Measurements from ENCODE around the gene CERS3.
A peak's percentile ranks its signal among the peaks of the same experiment; 100 is the strongest.
"Not testable (repeated sequence)": the region's sequence is repeated elsewhere in the genome, so short reads cannot be mapped to it uniquely, and the experiment has no call there.

Gene CERS3

DNA sequence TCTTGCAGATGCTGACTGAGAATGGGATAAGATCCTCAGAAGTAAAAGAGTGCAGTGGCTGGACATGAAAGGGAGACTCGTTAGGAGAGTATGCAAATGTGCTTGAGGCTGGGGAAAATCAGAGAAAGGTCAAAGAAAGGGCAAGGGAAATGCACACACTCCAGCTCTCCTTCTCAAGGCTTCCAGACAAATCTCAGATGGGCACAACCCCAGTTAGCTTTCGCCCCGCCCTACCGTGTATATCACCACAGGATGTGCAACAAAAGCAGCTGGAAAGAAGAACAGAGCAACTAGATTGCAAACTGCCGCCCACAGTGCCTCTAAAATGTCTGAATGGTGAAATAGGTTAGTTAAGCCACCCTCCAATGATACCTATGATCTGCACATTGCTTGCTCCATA lies 63.9 kb downstream of the CERS3 start:
- no peak for DNase-seq (ENCODE audit: low read depth)

DNA sequence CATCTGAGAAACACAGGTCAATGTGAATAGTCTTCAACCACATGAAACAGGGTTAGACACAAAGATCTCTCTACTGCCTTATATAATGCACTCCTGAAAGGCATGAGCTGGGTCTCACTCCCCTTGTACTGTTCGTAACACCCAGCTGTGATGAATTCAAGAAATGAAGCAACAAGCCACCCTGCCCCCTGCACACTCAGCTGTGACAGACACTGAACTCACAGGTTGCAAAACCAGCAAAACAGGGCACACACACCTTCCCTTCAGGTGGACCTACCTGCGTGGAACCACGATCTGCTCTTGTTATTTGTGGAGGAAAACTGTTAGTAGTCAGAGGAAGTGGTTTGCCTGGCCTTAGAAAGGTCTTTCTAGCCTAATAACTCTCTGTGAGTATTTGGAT lies 64.5 kb downstream of the CERS3 start:
- DNase-seq (ENCODE audit: low read depth): no peak

DNA sequence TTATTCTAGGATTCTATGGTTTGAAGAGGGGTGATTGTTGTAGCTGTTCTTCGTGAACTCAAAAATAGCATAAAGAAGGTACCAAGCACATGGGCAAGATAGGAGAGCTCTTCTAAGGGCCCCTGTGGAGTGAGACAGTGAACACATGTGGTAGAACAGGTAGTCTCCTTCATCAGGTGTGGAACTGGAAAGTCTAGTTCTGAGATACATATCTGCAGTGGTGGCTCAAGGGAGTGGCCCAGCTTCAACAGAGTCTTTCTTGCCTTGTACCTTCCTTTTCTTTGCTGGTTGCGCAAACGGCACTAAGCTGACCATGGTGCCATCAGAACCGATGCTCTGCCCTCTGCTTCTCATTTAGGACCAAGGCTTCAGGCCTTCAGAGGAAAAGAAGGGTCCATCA lies 65.2 kb downstream of the CERS3 start:
- DNase-seq (ENCODE audit: low read depth): no peak

DNA sequence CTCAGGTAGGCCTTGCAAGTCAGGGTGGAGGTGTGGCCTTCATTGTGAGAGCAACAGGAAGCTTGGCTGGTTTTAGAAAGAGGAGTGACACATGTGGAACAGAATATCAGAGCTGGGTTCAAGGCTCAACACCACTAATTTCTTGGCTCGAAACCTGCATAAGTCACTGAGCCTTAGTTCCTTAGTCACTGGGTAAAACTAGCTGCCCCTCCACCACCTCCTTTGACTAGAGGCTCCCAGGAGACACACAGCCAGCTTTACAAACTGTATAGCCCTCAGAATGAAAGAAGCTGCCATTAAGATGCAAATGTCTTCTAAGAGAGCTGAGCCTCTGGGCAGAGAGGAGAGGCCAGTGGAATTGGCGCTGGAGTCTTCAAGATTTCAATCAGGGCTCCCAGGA lies 67.7 kb downstream of the CERS3 start:
- DNase-seq (ENCODE audit: low read depth): no peak

DNA sequence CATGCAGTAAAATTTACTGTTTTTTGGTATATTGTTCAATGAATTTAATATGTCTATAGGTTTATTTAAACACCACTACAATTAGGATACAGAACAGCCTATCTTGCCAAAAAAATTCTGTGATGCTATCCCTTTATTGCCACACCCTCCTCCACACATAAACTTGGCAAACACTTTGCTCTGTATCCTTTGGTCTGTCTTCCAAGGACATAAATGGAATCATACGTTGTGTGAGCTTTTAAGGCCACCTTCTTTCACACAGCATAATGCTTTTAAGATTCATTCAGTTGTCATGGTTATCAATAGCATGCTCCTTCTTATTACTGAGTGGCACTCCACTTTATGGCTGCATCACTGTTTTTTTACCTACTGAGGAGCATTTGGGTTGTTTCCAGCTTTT lies 71.5 kb downstream of the CERS3 start:
- peak; percentile 10 for DNase-seq (ENCODE audit: low read depth)

DNA sequence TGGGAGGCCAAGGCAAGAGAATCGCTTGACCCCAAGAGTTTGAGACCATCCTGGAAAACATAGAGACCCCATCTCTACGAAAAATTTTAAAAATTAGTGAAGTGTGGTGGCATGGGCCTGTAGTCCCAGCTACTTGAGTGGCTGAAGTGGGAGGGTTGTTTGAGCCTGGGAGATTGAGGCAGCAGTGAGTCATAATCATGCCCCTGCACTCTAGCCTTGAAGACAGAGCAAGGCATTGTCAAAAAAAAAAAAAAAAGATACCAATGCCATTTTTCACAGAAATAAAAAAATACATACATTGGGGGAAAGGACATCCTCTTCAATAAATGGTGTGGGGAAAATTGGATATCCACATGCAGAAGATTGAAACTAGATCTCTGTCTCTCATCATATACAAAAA lies 74.6 kb downstream of the CERS3 start:
- DNase-seq (ENCODE audit: low read depth): no peak

DNA sequence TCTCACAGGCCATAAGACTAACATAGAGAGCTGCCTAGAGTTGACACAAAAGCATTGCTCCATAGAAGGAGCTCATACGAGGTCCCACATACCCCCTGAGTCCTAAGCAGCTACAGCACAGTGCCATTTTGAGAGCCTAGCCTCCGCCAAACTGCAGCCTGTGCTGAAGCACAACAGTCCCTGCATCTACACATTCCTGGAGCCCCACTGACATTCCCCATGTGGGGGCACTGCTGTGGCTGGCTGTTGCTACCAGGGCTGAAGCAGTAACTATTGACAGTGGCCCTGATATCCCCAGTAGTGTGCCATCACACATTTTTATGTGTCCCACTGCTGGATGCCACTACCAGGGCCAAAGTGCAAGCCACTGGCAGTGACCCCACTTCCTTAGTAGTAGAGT lies 80.3 kb downstream of the CERS3 start:
- DNase-seq (ENCODE audit: low read depth): no peak

DNA sequence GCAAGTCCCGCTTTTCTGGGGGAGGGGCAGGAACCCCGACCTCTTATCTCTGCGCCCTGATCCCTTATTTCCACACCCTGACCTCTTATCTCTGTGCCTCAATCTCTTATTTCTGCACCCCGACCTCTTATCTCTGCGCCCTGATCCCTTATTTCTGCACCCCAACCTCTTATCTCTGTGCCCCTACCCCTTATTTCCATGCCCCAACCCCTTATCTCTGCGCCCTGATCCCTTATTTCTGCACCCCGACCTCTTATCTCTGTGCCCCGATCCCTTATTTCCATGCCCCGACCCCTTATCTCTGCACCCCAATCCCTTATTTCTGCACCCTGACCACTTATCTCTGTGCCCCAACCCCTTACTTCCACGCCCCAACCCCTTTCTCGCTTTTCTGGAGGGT lies 87.7 kb downstream of the CERS3 start:
- DNase-seq (ENCODE audit: low read depth): not testable (repeated sequence)

DNA sequence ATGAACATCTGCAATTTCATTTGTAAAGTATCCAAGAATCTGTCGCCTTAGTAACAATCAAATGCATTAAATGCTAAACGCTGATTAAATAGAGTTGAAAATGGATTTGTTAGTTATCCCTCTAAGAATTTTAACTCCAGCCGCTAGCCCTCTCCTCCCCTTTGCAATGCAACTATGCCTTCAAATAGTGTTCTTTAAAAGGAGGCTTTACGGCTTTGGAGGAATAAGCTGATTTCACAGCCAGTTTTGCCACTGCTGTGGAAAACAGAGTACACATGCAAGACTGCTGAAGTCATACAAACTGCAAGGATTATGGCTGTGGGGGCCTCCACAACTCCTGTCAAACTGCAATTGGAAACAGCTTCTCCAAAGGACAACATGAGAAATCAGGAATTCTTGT lies 89.2 kb downstream of the CERS3 start:
- DNase-seq (ENCODE audit: low read depth): no peak

DNA sequence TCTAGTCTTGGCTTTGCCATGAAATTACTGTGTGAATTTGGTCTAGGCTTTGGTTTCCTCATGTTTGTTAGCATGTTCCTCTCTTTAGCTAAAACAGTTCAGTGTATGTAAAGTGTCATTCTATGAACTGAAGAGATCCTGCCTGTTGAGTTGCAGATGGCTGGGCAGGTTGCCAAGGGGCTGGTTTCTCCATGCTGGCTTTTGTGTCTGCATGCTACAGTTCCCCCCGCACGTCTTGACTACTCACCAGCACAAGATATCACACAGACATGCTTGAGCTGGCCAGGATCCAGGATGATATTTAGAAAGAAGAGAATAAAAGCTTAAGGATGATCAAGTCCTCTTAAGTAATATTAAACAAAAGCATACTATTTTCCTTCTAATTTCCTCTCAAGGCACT lies 90.2 kb downstream of the CERS3 start:
- no peak for DNase-seq (ENCODE audit: low read depth)

DNA sequence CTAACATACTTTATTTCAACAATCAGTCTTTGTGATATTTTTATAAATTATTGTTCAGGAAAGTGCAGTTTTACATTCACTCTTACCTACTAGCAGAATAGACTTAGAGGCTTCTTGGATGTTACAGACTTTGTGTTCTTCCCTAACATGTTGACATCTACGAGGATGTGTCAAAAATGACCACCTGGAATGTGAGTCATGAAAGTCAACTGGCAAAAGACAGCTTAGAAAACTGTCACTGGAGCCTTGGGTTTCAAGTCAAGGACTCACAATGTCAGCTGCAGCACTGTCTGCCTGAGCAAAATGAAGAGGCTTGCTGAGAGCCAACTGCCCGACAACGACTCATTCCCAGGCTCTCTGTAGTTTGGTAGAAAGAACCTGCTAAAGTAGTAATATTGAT lies 91.5 kb downstream of the CERS3 start:
- DNase-seq (ENCODE audit: low read depth): no peak

DNA sequence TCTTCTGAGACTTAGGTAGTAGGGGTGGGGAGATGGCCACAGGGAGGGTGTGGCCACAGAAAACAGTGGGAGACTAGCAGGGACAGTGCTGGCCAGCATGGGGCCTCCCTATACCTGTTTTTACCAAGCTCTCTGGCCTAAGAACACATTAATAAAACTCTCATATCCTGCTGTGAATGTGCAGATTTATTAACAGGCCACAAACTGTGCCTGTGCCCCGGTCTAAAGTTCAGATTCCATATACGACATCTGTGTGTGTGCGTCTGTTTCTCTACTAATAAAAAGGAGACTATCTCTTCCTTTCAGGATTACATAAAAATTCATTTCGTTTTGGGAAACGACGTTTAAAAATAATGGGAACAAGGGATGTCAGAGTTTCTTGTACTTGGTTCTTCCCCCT lies 94.2 kb downstream of the CERS3 start:
- no peak for DNase-seq (ENCODE audit: low read depth)

DNA sequence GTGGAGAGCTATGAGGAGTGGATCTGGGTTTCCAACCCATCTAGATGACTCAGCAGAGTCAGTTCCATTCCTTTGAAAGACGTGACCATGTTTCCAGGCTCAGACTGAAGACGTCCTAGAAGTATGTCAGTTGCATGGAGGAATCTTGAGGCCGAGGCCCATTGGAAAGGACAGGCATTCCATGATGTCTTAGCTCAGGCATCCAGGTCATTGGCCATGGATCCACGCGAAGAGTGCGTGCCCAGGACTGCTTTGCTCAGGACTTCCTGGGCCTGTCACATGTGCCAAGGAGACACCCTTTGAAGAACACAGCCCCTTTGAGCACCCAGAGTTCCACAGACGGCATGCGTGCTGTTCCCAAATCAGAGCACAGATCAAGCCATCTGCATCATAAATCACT lies 94.7 kb downstream of the CERS3 start:
- DNase-seq (ENCODE audit: low read depth): no peak

DNA sequence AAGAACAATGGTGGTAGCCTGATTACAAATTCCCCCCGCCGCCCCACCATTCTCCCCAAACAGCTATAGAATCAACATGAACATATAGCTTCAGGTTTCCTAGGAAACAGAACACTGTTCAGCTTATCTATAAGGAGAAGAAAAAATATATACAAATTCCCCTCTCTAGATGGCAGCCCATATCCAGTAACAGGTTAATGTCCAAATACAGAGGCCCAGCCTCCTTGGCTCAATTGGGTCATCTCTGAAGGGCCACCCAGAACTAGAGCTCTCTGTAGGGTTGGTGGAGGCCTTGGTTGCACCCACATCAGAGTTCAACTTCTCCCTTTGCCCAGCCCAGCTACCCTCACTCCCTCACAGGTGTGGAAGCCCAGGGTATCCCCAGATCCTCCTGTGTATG lies 95.4 kb downstream of the CERS3 start:
- no peak for DNase-seq (ENCODE audit: low read depth)

DNA sequence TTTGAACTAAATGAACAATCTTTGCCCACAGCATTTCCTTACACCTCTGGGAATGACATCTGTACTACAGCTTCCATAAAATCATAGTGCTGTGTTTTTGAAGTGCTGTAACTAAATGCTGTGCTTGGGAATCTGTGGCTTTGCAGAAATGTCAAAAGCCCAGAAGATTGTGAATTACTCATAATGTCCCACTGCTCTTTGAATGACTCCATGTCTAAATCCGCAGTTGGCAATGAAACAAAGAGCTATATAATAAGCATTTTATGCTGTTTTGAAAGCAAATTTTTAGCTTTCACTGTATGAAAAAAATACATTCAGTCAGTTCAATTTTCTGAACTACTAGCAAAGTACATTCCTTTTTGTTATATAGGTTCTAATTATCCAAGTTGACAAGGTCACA lies 98.3 kb downstream of the CERS3 start:
- no peak for DNase-seq (ENCODE audit: low read depth)

DNA sequence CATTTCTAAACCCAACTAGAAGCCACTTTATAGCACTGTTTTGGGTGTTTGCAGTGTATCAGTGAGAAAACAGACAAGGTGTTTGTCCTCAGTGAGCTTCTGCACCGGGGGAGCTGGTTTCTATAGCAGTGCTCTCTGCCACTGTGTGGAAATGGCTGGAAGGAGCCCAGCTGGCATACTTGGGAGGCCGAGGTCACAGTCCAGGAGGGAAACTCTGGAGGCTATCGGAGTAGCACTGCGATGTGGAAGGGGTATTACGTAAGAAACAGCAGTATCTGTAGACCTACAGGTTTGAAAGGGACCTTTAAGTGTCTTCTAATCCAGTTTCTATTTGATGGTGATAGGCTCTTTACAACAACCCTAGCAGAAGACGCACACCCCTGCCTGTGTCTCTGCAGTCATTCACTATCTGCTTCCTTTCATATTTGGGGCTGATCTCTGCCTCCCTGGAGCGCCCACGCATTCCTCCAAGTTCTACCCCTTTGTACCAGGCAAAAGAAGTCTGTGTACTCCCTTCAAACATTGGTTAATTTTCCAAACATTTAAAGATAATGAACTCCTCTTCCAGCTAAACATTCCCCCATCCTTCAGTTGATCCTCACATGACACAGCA lies 99.5 kb downstream of the CERS3 start:
- DNase-seq (ENCODE audit: low read depth): no peak

DNA sequence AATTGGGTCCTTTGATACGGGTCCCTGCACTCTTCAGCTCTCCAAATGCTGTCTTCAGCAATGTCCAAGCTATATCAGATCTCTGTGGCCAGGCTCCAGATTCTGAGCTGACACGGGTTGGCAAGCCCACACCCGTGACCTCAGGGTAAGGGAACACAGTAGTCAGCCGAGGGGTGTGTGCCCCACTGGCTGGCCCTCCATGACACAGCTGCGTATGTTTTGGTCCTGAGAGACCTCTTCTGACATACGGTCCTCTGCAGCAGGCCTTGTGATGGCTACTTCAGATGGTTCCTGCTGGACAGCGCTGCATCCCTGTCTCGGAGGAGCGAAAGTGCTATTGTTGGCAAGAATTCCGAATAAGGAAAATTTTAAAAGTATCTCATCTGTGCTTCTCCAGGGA lies 101.8 kb downstream of the CERS3 start:
- DNase-seq (ENCODE audit: low read depth): no peak

DNA sequence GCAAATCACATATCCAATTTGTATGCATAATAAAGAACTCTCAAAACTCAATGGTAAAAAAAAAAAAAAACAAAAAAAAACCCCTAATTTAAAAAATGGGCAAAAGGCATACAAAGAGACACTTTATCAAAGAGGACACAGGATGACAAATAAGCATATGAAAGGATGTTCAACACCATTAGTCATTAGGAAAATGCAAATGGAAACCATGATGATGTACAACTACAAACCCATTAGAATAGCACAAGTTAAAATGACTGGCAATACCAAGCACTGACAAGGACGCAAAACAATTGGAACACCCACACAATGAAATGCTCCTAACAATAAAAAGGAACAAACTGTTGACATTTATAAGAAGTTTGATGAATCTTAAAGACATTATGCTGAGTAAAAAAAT lies 123.6 kb downstream of the CERS3 start:
- DNase-seq (ENCODE audit: low read depth): no peak

DNA sequence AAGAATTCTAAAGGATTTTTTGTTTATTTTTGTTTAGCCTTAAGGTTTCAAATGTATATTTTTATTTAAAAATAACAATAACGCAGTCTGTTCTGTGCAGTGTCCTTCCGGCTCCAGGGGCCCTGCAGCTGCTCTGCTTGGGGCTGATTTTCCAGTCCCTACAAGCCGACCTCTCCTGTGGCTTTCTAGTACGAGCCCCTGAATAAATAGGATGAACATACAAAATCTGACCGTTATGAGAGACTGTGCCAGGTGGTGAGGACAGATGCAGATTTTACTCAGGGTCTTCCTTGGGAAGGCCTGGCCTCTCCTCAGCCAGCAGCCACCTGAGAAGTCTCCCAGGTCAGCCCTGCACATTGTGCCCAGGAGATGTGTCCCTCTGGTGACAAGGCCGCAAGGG lies 127.8 kb downstream of the CERS3 start:
- DNase-seq (ENCODE audit: low read depth): no peak

DNA sequence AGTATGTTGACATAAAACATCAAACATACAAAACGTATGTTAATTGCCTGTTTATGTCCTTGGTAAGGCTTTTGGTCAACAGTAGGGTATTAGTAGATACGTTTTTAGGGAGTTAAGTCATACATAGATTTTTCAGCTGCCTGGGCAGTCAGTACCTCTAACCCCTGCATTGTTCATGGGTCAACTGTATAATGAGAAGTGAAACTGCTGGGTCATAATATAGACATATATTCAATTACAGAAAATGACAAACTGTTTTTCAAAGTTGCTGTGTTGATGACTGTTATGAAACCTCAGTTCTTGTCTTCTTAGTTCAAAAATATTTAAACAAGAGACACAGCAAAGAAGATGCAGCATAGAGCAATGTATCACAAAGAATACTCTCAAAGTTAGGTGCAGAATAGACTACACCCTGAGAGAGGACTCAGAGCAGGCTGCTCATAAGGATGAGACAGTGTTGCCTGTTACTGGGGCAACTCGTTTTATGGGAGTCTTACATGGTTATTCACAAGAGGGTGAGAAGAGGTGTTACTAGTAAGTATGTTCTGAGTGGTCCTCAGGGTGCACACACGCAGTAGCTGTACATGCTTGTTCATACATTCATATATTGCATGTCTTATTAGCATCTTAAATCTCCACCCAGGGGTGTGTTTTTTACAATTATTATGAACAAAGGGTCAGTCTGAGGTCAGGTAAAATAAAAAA lies 133.9 kb downstream of the CERS3 start:
- DNase-seq (ENCODE audit: low read depth): no peak

DNA sequence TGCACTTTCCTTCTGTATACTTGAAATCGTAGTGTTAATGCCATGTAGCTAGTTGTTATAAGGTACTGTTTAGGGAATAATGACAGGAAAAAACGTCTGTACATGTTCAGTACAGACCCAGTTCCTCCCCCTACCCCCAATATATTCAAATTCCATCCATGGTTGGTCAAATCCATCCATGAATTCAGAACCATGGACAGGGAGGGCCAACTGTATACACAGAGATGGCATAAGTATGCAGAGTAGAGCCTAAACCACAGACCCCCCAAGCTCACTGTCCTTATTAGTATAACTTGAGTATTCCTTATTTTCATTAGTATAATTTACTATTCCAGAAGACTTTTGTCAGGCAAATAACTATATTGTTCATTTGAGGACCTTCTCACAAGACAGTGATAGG lies 135.7 kb downstream of the CERS3 start:
- no peak for DNase-seq (ENCODE audit: low read depth)

DNA sequence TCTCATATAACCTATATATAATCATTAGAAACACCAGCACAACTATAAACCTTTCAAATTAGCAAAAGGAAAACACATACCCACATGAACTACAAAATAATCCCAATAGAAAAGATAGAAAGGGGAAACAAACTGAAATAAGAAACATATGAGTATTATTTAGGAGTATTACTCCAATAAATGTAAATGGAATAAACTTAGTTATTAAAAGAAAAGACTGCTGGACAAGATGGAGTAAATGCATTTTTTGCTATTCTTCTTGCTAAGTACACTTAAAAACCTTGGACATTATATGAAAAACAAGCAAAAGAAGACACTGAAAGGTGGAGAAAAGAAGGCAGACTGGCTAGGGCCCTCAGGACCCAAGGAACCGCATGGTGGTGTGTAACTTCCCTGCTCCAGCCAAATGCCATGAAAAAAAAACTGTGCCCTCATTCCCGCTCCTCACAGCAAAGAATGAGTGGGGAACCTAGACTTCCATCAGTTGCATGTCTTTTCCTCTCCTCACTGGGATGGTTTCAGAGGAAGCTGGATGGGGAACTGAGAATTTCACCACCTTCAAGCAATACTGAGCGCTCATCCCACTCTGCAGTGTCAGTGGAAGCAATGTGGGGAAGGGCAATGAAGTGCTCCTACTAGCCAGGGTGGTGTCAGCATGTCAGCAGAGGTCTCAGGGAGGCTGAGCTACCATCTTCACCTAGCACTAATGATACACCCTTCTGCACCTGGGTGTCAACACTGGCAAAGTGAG lies 143.3 kb downstream of the CERS3 start:
- DNase-seq (ENCODE audit: low read depth): no peak

DNA sequence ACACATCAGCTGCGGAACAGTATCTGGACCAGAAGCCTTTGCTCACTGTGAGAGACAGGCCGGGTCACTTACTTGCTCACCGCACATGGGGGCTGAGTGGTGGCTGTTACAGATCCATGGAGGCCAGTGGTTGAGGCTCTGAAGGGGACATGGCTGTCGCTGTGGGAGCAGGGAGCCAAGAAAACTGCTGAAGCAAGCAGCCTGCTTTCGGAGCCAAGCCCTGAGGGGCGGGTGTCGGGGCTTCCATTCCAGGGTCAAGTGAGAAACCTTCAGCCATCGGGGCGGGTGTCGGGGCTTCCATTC lies 144.7 kb downstream of the CERS3 start:
- DNase-seq (ENCODE audit: low read depth): no peak

All from GM04503 (cell line).